Measurements from ENCODE around the gene CRIP1. TPM values are rescaled to one million over a fixed set of nuclear protein-coding genes. Genes with fewer than 3 reads are reported as not detected.

CRIP1 gene
- polyA plus RNA-seq, 1 donor: 36.2 TPM

- DNase-seq: no peak
Observed at GRCh38 chr14:105494606-105494929, 7.9 kb downstream of the CRIP1 start.

GRCh38 chr14:105495101-105495989, 8.7 kb downstream of the CRIP1 start:
- no peak for DNase-seq

- no peak for DNase-seq
Observed at GRCh38 chr14:105495990-105496830, 9.5 kb downstream of the CRIP1 start.

GRCh38 chr14:105496831-105497591, 10.3 kb downstream of the CRIP1 start:
- DNase-seq: no peak

- DNase-seq: no peak
Observed at GRCh38 chr14:105497671-105498429, 11.2 kb downstream of the CRIP1 start.

- DNase-seq: no peak
Observed at GRCh38 chr14:105498430-105499255, 12.0 kb downstream of the CRIP1 start.

- DNase-seq: no peak
Observed at GRCh38 chr14:105499256-105500035, 12.8 kb downstream of the CRIP1 start.

GRCh38 chr14:105500036-105500725, 13.5 kb downstream of the CRIP1 start:
- no peak for DNase-seq

- no peak for DNase-seq
Observed at GRCh38 chr14:105500726-105501101, 14.0 kb downstream of the CRIP1 start.

GRCh38 chr14:105501504-105502291, 15.0 kb downstream of the CRIP1 start:
- no peak for DNase-seq

- no peak for DNase-seq
Observed at GRCh38 chr14:105502446-105503295, 16.0 kb downstream of the CRIP1 start.

- DNase-seq: no peak
Observed at GRCh38 chr14:105503296-105503640, 16.6 kb downstream of the CRIP1 start.

- no peak for DNase-seq
Observed at GRCh38 chr14:105503935-105504692, 17.4 kb downstream of the CRIP1 start.

- no peak for DNase-seq
Observed at GRCh38 chr14:105505101-105505500, 18.4 kb downstream of the CRIP1 start.

GRCh38 chr14:105507247-105507646, 20.6 kb downstream of the CRIP1 start:
- DNase-seq: no peak

GRCh38 chr14:105508069-105508468, 21.4 kb downstream of the CRIP1 start:
- DNase-seq: no peak

- no peak for DNase-seq
Observed at GRCh38 chr14:105508601-105509000, 21.9 kb downstream of the CRIP1 start.
